ENCODE data around the gene EPHB1. TPM values are rescaled to one million over a fixed set of nuclear protein-coding genes. Genes with fewer than 3 reads are reported as not detected.

Gene EPHB1
- total and polyA plus RNA-seq, 4 donors = 0.23 to 1.7 (median 0.52) TPM

DNA sequence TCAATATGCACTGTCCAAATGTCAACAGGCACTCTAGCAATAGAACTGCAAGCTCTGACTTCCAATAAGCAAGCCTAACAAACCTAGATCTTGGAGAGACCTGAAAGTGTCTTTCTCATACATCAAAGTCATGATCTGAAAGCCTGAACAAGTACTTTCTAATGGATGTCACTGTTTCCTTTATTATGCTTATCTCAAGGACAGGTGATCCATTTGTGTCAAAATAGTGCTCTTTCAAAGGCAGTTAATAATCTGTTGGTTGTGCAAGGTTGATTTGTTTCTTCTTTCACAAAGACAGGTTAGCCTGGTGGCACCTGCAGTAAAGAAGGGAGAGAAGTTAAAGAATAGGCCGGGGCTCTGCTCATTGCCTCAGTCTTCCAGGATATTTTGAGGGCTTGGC is 146.8 kb downstream of the EPHB1 start:
- H3K9ac ChIP-seq (ENCODE audit: low read depth in 1 of 2, low read length in 2 of 2) = no peak overlapping the region
- 70% methylated on average over 1 of the region's 1 CpG for WGBS
- no peak overlapping the region for H3K4me3 ChIP-seq (ENCODE audit: low read depth in 1 of 3, low read length in 3 of 3)
- TF ChIP-seq, protein P1, sequence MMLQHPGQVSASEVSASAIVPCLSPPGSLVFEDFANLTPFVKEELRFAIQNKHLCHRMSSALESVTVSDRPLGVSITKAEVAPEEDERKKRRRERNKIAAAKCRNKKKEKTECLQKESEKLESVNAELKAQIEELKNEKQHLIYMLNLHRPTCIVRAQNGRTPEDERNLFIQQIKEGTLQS (IDR thresholded peaks at IDR 0.05) = no peak
- TF ChIP-seq GABPA (IDR thresholded peaks at IDR 0.05 in 1 of 2, conservative IDR thresholded peaks at IDR 0.05 in 1 of 2) (no peak), FOXA2 (IDR thresholded peaks at IDR 0.05) (no peak), SP1 (IDR thresholded peaks at IDR 0.05) (no peak), FOXA1 (IDR thresholded peaks at IDR 0.05) (no peak), YY1 (IDR thresholded peaks at IDR 0.05) (no peak), JUND (IDR thresholded peaks at IDR 0.05) (no peak), HNF4G (IDR thresholded peaks at IDR 0.05) (no peak), HNF4A (conservative IDR thresholded peaks at IDR 0.05) (no peak)
- TF ChIP-seq, protein P2, sequence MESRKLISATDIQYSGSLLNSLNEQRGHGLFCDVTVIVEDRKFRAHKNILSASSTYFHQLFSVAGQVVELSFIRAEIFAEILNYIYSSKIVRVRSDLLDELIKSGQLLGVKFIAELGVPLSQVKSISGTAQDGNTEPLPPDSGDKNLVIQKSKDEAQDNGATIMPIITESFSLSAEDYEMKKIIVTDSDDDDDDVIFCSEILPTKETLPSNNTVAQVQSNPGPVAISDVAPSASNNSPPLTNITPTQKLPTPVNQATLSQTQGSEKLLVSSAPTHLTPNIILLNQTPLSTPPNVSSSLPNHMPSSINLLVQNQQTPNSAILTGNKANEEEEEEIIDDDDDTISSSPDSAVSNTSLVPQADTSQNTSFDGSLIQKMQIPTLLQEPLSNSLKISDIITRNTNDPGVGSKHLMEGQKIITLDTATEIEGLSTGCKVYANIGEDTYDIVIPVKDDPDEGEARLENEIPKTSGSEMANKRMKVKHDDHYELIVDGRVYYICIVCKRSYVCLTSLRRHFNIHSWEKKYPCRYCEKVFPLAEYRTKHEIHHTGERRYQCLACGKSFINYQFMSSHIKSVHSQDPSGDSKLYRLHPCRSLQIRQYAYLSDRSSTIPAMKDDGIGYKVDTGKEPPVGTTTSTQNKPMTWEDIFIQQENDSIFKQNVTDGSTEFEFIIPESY (IDR thresholded peaks at IDR 0.05) = no peak
- TF ChIP-seq, protein P3, sequence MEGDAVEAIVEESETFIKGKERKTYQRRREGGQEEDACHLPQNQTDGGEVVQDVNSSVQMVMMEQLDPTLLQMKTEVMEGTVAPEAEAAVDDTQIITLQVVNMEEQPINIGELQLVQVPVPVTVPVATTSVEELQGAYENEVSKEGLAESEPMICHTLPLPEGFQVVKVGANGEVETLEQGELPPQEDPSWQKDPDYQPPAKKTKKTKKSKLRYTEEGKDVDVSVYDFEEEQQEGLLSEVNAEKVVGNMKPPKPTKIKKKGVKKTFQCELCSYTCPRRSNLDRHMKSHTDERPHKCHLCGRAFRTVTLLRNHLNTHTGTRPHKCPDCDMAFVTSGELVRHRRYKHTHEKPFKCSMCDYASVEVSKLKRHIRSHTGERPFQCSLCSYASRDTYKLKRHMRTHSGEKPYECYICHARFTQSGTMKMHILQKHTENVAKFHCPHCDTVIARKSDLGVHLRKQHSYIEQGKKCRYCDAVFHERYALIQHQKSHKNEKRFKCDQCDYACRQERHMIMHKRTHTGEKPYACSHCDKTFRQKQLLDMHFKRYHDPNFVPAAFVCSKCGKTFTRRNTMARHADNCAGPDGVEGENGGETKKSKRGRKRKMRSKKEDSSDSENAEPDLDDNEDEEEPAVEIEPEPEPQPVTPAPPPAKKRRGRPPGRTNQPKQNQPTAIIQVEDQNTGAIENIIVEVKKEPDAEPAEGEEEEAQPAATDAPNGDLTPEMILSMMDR (IDR thresholded peaks at IDR 0.05; ENCODE audit: low read depth, low read length, missing input control) = no peak
- TF ChIP-seq, protein P4, sequence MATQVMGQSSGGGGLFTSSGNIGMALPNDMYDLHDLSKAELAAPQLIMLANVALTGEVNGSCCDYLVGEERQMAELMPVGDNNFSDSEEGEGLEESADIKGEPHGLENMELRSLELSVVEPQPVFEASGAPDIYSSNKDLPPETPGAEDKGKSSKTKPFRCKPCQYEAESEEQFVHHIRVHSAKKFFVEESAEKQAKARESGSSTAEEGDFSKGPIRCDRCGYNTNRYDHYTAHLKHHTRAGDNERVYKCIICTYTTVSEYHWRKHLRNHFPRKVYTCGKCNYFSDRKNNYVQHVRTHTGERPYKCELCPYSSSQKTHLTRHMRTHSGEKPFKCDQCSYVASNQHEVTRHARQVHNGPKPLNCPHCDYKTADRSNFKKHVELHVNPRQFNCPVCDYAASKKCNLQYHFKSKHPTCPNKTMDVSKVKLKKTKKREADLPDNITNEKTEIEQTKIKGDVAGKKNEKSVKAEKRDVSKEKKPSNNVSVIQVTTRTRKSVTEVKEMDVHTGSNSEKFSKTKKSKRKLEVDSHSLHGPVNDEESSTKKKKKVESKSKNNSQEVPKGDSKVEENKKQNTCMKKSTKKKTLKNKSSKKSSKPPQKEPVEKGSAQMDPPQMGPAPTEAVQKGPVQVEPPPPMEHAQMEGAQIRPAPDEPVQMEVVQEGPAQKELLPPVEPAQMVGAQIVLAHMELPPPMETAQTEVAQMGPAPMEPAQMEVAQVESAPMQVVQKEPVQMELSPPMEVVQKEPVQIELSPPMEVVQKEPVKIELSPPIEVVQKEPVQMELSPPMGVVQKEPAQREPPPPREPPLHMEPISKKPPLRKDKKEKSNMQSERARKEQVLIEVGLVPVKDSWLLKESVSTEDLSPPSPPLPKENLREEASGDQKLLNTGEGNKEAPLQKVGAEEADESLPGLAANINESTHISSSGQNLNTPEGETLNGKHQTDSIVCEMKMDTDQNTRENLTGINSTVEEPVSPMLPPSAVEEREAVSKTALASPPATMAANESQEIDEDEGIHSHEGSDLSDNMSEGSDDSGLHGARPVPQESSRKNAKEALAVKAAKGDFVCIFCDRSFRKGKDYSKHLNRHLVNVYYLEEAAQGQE (IDR thresholded peaks at IDR 0.05) = no peak
- H3K36me3 ChIP-seq (ENCODE audit: control insufficient read depth in 4 of 4, insufficient read depth in 3 of 4, low read depth in 1 of 4, low read length in 3 of 4) = no peaks in the 10 kb centered on the region
- DNase-seq (ENCODE audit: low spot score) = no peak
- H3K4me1 ChIP-seq (ENCODE audit: control insufficient read depth in 4 of 4, insufficient read depth in 4 of 4, low read length in 3 of 4) = no peaks in the 10 kb centered on the region
- H3K9me3 ChIP-seq (ENCODE audit: control insufficient read depth in 4 of 4, low read length in 3 of 4) = no peaks in the 10 kb centered on the region
- no peak overlapping the region for H3K27ac ChIP-seq (ENCODE audit: low read depth in 1 of 2, low read length in 2 of 2)
- no peaks in the 10 kb centered on the region for H3K27me3 ChIP-seq (ENCODE audit: control insufficient read depth in 4 of 4, insufficient read depth in 4 of 4, low read length in 3 of 4)

DNA sequence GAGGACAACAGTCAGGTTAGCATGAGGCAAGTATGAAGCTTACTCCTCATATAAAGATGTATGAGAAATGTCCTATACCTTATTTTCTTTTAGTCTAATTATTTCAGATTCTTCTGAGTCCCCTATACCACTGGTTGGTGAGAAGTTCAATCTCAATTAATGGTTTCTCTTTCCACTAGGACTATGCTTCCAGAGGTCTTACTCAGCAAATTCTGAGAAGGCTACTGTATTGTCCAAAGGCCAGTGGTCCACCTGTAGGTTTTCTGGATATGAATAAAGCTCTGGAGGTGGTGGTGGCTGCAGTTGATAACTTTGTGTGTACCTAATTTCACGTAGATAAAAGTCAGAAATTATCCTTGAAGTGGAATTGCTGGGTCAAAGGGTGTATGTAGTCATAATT is 149.4 kb downstream of the EPHB1 start:
- TF ChIP-seq SP1 (IDR thresholded peaks at IDR 0.05) (no peak), RAD21 (IDR thresholded peaks at IDR 0.05) (no peak), RXRA (IDR thresholded peaks at IDR 0.05) (no peak), FOXA2 (IDR thresholded peaks at IDR 0.05) (no peak)
- TF ChIP-seq, protein P4 (IDR thresholded peaks at IDR 0.05) = no peak
- TF ChIP-seq, protein P5, sequence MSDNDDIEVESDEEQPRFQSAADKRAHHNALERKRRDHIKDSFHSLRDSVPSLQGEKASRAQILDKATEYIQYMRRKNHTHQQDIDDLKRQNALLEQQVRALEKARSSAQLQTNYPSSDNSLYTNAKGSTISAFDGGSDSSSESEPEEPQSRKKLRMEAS (IDR thresholded peaks at IDR 0.05) = no peak
- no peaks in the 10 kb centered on the region for H3K36me3 ChIP-seq (ENCODE audit: control insufficient read depth in 4 of 4, insufficient read depth in 3 of 4, low read depth in 1 of 4, low read length in 3 of 4)
- H3K4me1 ChIP-seq (ENCODE audit: control insufficient read depth in 4 of 4, insufficient read depth in 4 of 4, low read length in 3 of 4) = no peaks in the 10 kb centered on the region
- H3K27me3 ChIP-seq (ENCODE audit: control insufficient read depth in 4 of 4, insufficient read depth in 4 of 4, low read length in 3 of 4) = no peaks in the 10 kb centered on the region
- no peak overlapping the region for H3K4me3 ChIP-seq (ENCODE audit: low read depth in 1 of 3, low read length in 3 of 3)
- H3K27ac ChIP-seq (ENCODE audit: low read depth in 1 of 2, low read length in 2 of 2) = no peak overlapping the region
- DNase-seq (ENCODE audit: low spot score) = no peak
- 57% methylated on average over 1 of the region's 1 CpG for WGBS
- H3K9ac ChIP-seq (ENCODE audit: low read depth in 1 of 2, low read length in 2 of 2) = no peak overlapping the region
- H3K9me3 ChIP-seq (ENCODE audit: control insufficient read depth in 4 of 4, low read length in 3 of 4) = no peaks in the 10 kb centered on the region
